KMS-11 (cell line): ENCODE results near the gene ROPN1.

Source experiments
- H2AFZ ChIP-seq: fragments of 200-600 bp; sonication (generic); 2 replicates; pipeline ENCODE4 v1.6.1; 2016; ENCODE audit warnings: antibody characterized with exemption, mixed run types, low read depth
- H3K27ac ChIP-seq: fragments of 200-600 bp; sonication (generic); 2 replicates; pipeline ENCODE4 v1.6.1; 2016; ENCODE audit warnings: mild to moderate bottlenecking, mixed run types
- H3K27me3 ChIP-seq: fragments of 200-600 bp; sonication (generic); 2 replicates; pipeline ENCODE4 v1.6.1; 2017; ENCODE audit warnings: mild to moderate bottlenecking, low read depth, mixed run types, moderate library complexity; ENCODE audit not compliant: insufficient read depth
- H3K36me3 ChIP-seq: fragments of 200-600 bp; sonication (generic); 2 replicates; pipeline ENCODE4 v1.6.1; 2017; ENCODE audit warnings: mild to moderate bottlenecking, mixed run types; ENCODE audit not compliant: insufficient read depth
- H3K4me1 ChIP-seq: fragments of 200-600 bp; sonication (generic); 2 replicates; pipeline ENCODE4 v1.6.1; 2016; ENCODE audit warnings: mild to moderate bottlenecking, low read depth, mixed run types; ENCODE audit not compliant: poor library complexity, severe bottlenecking
- H3K4me2 ChIP-seq: fragments of 200-600 bp; sonication (generic); 2 replicates; pipeline ENCODE4 v1.7.0; 2016; ENCODE audit warnings: mild to moderate bottlenecking, mixed run types
- H3K4me3 ChIP-seq: fragments of 200-600 bp; sonication (generic); IDR thresholded peaks from 2 replicates; pipeline ENCODE4 v1.6.1; 2017; ENCODE audit warnings: low read depth, low read length, mixed read lengths; ENCODE audit not compliant: insufficient read depth
- H3K79me2 ChIP-seq: fragments of 200-600 bp; sonication (generic); 2 replicates; pipeline ENCODE4 v1.6.1; 2016; ENCODE audit warnings: low read depth, mixed run types; ENCODE audit not compliant: insufficient read depth
- H3K9ac ChIP-seq: fragments of 200-600 bp; sonication (generic); 2 replicates; pipeline ENCODE4 v1.6.1; 2016; ENCODE audit warnings: mild to moderate bottlenecking, mixed run types
- H4K20me1 ChIP-seq: fragments of 200-600 bp; sonication (generic); 2 replicates; pipeline ENCODE4 v1.6.1; 2016; ENCODE audit warnings: mild to moderate bottlenecking, mixed run types; ENCODE audit not compliant: insufficient read depth
- TF ChIP-seq, protein P1 (sequence below): fragments of 200-600 bp; sonication (generic); conservative IDR thresholded peaks from 2 replicates; pipeline ENCODE4 v1.6.1; 2017; ENCODE audit warnings: low read depth, mild to moderate bottlenecking, antibody characterized with exemption, low read length, moderate library complexity, mixed read lengths

Gene ROPN1

DNA sequence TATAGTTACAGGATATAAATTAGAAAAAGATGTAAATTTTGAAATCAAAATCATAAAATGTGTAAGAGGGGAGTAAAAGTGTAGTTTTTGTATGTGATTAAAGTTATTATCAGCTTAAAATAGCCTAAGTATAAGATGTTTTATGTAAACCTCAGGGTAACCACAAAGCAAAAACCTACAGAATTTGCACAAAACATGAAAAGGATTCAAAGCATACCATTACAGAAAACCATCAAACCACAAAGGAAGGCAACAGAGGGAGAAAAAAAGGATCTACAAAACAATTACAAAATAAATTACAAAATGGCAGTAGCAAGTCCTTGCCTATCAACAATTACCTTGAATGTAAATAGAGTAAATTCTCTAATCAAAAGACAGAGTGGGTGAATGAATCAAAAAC is 71.1 kb downstream of the ROPN1 start:
- Histone ChIP-seq H2AFZ (no peak overlapping the region), H3K27ac (no peak overlapping the region), H4K20me1 (no peaks in the 10 kb centered on the region), H3K4me1 (no peaks in the 10 kb centered on the region), H3K36me3 (no peaks in the 10 kb centered on the region), H3K4me3 (no peak overlapping the region), H3K27me3 (no peaks in the 10 kb centered on the region), H3K79me2 (no peaks in the 10 kb centered on the region), H3K4me2 (no peak overlapping the region), H3K9ac (no peak overlapping the region)
- TF ChIP-seq, protein P1, sequence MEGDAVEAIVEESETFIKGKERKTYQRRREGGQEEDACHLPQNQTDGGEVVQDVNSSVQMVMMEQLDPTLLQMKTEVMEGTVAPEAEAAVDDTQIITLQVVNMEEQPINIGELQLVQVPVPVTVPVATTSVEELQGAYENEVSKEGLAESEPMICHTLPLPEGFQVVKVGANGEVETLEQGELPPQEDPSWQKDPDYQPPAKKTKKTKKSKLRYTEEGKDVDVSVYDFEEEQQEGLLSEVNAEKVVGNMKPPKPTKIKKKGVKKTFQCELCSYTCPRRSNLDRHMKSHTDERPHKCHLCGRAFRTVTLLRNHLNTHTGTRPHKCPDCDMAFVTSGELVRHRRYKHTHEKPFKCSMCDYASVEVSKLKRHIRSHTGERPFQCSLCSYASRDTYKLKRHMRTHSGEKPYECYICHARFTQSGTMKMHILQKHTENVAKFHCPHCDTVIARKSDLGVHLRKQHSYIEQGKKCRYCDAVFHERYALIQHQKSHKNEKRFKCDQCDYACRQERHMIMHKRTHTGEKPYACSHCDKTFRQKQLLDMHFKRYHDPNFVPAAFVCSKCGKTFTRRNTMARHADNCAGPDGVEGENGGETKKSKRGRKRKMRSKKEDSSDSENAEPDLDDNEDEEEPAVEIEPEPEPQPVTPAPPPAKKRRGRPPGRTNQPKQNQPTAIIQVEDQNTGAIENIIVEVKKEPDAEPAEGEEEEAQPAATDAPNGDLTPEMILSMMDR, result no peak

DNA sequence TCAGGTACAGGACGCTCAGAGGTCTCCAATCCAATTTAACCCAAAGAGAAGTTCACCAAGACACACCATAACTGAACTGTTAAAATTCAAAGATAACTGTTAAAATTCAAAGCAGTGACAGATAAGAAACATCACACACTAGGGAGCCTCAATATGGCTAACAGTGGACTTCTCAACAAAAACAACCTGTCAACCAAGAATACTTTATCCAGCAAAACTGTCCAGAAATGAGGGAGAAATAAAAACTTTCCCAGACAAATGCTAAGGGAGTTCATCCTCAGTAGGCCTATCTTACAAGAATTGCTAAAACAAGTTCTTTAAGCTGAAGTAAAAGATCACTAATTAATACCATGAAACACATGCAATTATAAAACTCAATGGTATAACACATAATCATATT is 71.5 kb downstream of the ROPN1 start:
- H3K27me3 ChIP-seq, result no peaks in the 10 kb centered on the region
- H4K20me1 ChIP-seq, result no peaks in the 10 kb centered on the region
- TF ChIP-seq, protein P1, result no peak
- H3K36me3 ChIP-seq, result no peaks in the 10 kb centered on the region
- H3K79me2 ChIP-seq, result no peaks in the 10 kb centered on the region
- no peak overlapping the region for H3K9ac ChIP-seq
- H2AFZ ChIP-seq, result no peak overlapping the region
- no peak overlapping the region for H3K4me2 ChIP-seq
- no peak overlapping the region for H3K27ac ChIP-seq
- no peaks in the 10 kb centered on the region for H3K4me1 ChIP-seq
- no peak overlapping the region for H3K4me3 ChIP-seq

DNA sequence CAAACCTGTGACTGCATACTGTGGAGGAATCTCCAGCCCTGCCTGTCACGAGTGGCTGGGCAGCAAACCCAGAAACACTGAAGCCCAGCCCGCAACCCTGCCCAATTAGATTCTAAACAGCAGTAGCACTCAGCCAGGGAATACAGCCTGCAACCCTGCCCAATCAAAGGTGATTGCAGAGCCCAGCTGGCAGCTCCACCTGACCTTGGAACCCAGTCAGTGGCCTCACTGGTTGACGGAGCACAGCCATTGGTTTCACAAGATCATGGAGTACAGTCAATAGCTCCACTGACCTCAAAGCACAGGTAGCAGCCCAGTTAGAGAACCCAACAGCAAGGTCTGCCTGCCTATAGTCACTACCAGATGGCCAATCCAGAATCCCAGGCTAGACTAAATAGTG is 72.6 kb downstream of the ROPN1 start:
- no peak overlapping the region for H3K4me2 ChIP-seq
- no peaks in the 10 kb centered on the region for H3K4me1 ChIP-seq
- no peak overlapping the region for H3K27ac ChIP-seq
- H3K9ac ChIP-seq, result no peak overlapping the region
- no peak overlapping the region for H3K4me3 ChIP-seq
- no peaks in the 10 kb centered on the region for H3K79me2 ChIP-seq
- no peak overlapping the region for H2AFZ ChIP-seq
- H3K27me3 ChIP-seq, result no peaks in the 10 kb centered on the region
- TF ChIP-seq, protein P1, result no peak
- H4K20me1 ChIP-seq, result no peaks in the 10 kb centered on the region
- no peaks in the 10 kb centered on the region for H3K36me3 ChIP-seq
